Endothelial cell of umbilical vein (primary cell): Measurements from ENCODE around the gene SIPA1.

Source experiments
- CTCF ChIP-seq, 2 donors: IDR thresholded peaks; 1 replicate in 1 of 2; 2 replicates in 1 of 2; pipeline ENCODE4 v1.5.1; 2011; ENCODE audit warnings: low read length in 2 of 2, mild to moderate bottlenecking in 2 of 2, moderate library complexity in 2 of 2, control low read depth in 1 of 2, inconsistent platforms in 1 of 2, low read depth in 1 of 2; ENCODE audit not compliant: insufficient read depth in 1 of 2; ENCODE audit errors: extremely low read depth in 1 of 2
- EZH2 ChIP-seq: IDR thresholded peaks from 2 replicates; pipeline ENCODE4 v1.6.1; 2012; ENCODE audit warnings: borderline replicate concordance, low read depth, mild to moderate bottlenecking, moderate library complexity, low read length, inconsistent platforms; ENCODE audit not compliant: severe bottlenecking
- FOS ChIP-seq: IDR thresholded peaks from 2 replicates; pipeline ENCODE4 v1.6.1; 2011; ENCODE audit warnings: mild to moderate bottlenecking, low read length, moderate library complexity, borderline replicate concordance; ENCODE audit not compliant: insufficient read depth
- MAX ChIP-seq: IDR thresholded peaks from 2 replicates; pipeline ENCODE4 v1.6.1; 2011; ENCODE audit not compliant: insufficient read depth, insufficient read length
- POLR2A ChIP-seq: IDR thresholded peaks from 2 replicates; pipeline ENCODE4 v1.6.1; 2012; ENCODE audit warnings: low read depth, mild to moderate bottlenecking, control low read depth, low read length
- POLR2AphosphoS5 ChIP-seq: IDR thresholded peaks from 2 replicates; pipeline ENCODE4 v1.6.1; 2012; ENCODE audit warnings: low read depth, mild to moderate bottlenecking, control low read depth, low read length, moderate library complexity; ENCODE audit not compliant: insufficient read depth

GRCh38 chr11:65599216-65599954 is 38.5 kb upstream of the SIPA1 start:
- TF ChIP-seq CTCF (IDR thresholded peaks at IDR 0.05; ENCODE audit: extremely low read depth in 1 of 2, insufficient read depth in 1 of 2, low read depth in 1 of 2, low read length in 2 of 2) (no peak), POLR2AphosphoS5 (no peak), POLR2A (no peak), MAX (no peak), EZH2 (no peak), FOS (no peak)
